Mucosa of descending colon (tissue), 3 donors: ENCODE measurements around the gene BCCIP. TPM values are rescaled to one million over a fixed set of nuclear protein-coding genes. Genes with fewer than 3 reads are reported as not detected.

Experiments
- ATAC-seq: fragments of 200-7000 bp; cut with Tn5 transposase; one replicate; pipeline ENCODE4 v1.9.1; 2020; ENCODE audit warnings: mild to moderate bottlenecking, moderate library complexity
- DNase-seq, 3 donors: peaks; one replicate each; pipeline ENCODE4 v3.0.0-alpha.2; 2020
- H3K36me3 ChIP-seq: fragments of 200-600 bp; one replicate; pipeline ENCODE4 v1.8.0; 2021; ENCODE audit warnings: low read depth, mild to moderate bottlenecking
- H3K4me1 ChIP-seq: fragments of 200-600 bp; one replicate; pipeline ENCODE4 v1.8.0; 2021; ENCODE audit warnings: low read depth, mild to moderate bottlenecking
- H3K4me3 ChIP-seq: fragments of 200-600 bp; one replicate; pipeline ENCODE4 v1.8.0; 2021; ENCODE audit warnings: mild to moderate bottlenecking
- H3K9me3 ChIP-seq: fragments of 200-600 bp; one replicate; pipeline ENCODE4 v1.8.0; 2021; ENCODE audit warnings: mild to moderate bottlenecking
- CTCF ChIP-seq: fragments of 200-600 bp; IDR thresholded peaks from one replicate; pipeline ENCODE4 v1.8.0; 2022; ENCODE audit warnings: antibody characterized with exemption, mild to moderate bottlenecking
- intact Hi-C, 2 donors: fragments of 100-400 bp; cut with DNase I in 1 of 2; cut with micrococcal nuclease in 1 of 2; formaldehyde crosslinking; loops; one replicate each; pipeline versions ENCODE4 v1.11.0 to v1.11.1; 2022; cut with DNase I, micrococcal nuclease
- total RNA-seq, 3 donors: library from RNA; stranded (reverse); fragmentation: NEBNext Ultra II Directional in 2 of 3; extraction: Animal tissue kit (Norgen Biotek cat#: 25700) in 2 of 3; gene quantifications; one replicate each; pipeline versions ENCODE4 v1.2.1 to v1.2.4, GENCODE V29; 2021 to 2023
- donor health status: DM: no; HTN: no; CAD: no; lungs with moderate emphysema.
- donor health status: DM: no; HTN: no; CAD: no.
- donor health status: DM: no; HTN: yes; CAD: no.

The BCCIP gene
- total RNA-seq, 3 donors from 2014 or later = 30.7 to 48.2 (median 41.1) TPM

- intact Hi-C loops = no loop called here
- TF ChIP-seq CTCF = no peak
- DNase-seq (no peak), ATAC-seq (no peak)
- Histone ChIP-seq H3K36me3 (peaks cover 6% of the 10 kb centered on the region), H3K4me3 (no peak overlapping the region), H3K4me1 (no peaks in the 10 kb centered on the region), H3K9me3 (no peaks in the 10 kb centered on the region)
Observed at GRCh38 chr10:125850766-125851731, 27.7 kb downstream of the BCCIP start.

GRCh38 chr10:125852487-125852886 is 29.1 kb downstream of the BCCIP start:
- DNase-seq (no peak), ATAC-seq (no peak)
- H3K36me3 ChIP-seq = peaks cover 6% of the 10 kb centered on the region
- no peak for TF ChIP-seq CTCF
- H3K4me1 ChIP-seq = no peaks in the 10 kb centered on the region
- H3K9me3 ChIP-seq = no peaks in the 10 kb centered on the region
- intact Hi-C loops = no loop called here
- H3K4me3 ChIP-seq = no peak overlapping the region

- intact Hi-C loops = no loop called here
- ATAC-seq (no peak), DNase-seq (no peak)
- Histone ChIP-seq H3K36me3 (peaks cover 1% of the 10 kb centered on the region), H3K4me3 (no peak overlapping the region), H3K9me3 (no peaks in the 10 kb centered on the region), H3K4me1 (no peaks in the 10 kb centered on the region)
- no peak for TF ChIP-seq CTCF
Observed at GRCh38 chr10:125857185-125857760, 33.9 kb downstream of the BCCIP start.

GRCh38 chr10:125859128-125859817 is 35.9 kb downstream of the BCCIP start:
- ATAC-seq (peak; percentile 22), DNase-seq (no peak)
- Histone ChIP-seq H3K36me3 (no peaks in the 10 kb centered on the region), H3K4me3 (no peak overlapping the region), H3K9me3 (no peaks in the 10 kb centered on the region), H3K4me1 (no peaks in the 10 kb centered on the region)
- intact Hi-C loops = no loop called here
- no peak for TF ChIP-seq CTCF

GRCh38 chr10:125865120-125865519 is 41.8 kb downstream of the BCCIP start:
- Histone ChIP-seq H3K4me1 (no peaks in the 10 kb centered on the region), H3K4me3 (no peak overlapping the region), H3K9me3 (no peaks in the 10 kb centered on the region), H3K36me3 (no peaks in the 10 kb centered on the region)
- no peak for TF ChIP-seq CTCF
- DNase-seq (no peak), ATAC-seq (no peak)
- intact Hi-C loops = no loop called here
